Smooth muscle cell (in vitro differentiated cells): ENCODE measurements around the gene ENOX2. TPM values are rescaled to one million over a fixed set of nuclear protein-coding genes. Genes with fewer than 3 reads are reported as not detected.

ENCODE experiments used
- DNase-seq: peaks from one replicate; lab custom pipeline; 2025; ENCODE audit not compliant: unreplicated experiment; lab: John Stamatoyannopoulos, UW
- H2AFZ ChIP-seq: fragments of 200-600 bp; sonication (generic); 2 replicates; pipeline ENCODE4 v1.6.0; 2016; ENCODE audit warnings: antibody characterized with exemption, low read depth, mild to moderate bottlenecking
- H3F3A ChIP-seq: fragments of 200-600 bp; sonication (generic); 2 replicates; pipeline ENCODE4 v1.6.0; 2017; ENCODE audit warnings: antibody characterized with exemption, low read depth
- H3K27ac ChIP-seq: fragments of 200-600 bp; sonication (generic); 2 replicates; pipeline ENCODE4 v1.5.1; 2016; ENCODE audit warnings: low read depth, mild to moderate bottlenecking
- H3K27me3 ChIP-seq: fragments of 200-600 bp; sonication (generic); 2 replicates; pipeline ENCODE4 v1.6.1; 2016; ENCODE audit warnings: low read depth, mild to moderate bottlenecking
- H3K36me3 ChIP-seq: fragments of 200-600 bp; sonication (generic); 2 replicates; pipeline ENCODE4 v1.5.1; 2016; ENCODE audit warnings: low read depth
- H3K4me1 ChIP-seq: fragments of 200-600 bp; sonication (generic); 2 replicates; pipeline ENCODE4 v1.5.1; 2016; ENCODE audit warnings: low read depth
- H3K4me2 ChIP-seq: fragments of 200-600 bp; sonication (generic); 2 replicates; pipeline ENCODE4 v1.6.0; 2016; ENCODE audit warnings: mild to moderate bottlenecking
- H3K4me3 ChIP-seq: fragments of 200-600 bp; sonication (generic); 2 replicates; pipeline ENCODE4 v1.5.1; 2016; ENCODE audit warnings: mild to moderate bottlenecking
- H3K79me2 ChIP-seq: fragments of 200-600 bp; sonication (generic); 2 replicates; pipeline ENCODE4 v1.6.0; 2016; ENCODE audit warnings: low read depth, mild to moderate bottlenecking
- H3K9ac ChIP-seq: fragments of 200-600 bp; sonication (generic); 2 replicates; pipeline ENCODE4 v1.6.0; 2016; ENCODE audit warnings: low read depth
- H3K9me3 ChIP-seq: fragments of 200-600 bp; sonication (generic); replicated peaks from 2 replicates; pipeline ENCODE4 v1.5.1; 2016; ENCODE audit warnings: low read depth
- H4K20me1 ChIP-seq: fragments of 200-600 bp; sonication (generic); 2 replicates; pipeline ENCODE4 v1.6.0; 2016; ENCODE audit warnings: low read depth
- WGBS: methylation state at CpG from one replicate; pipeline ENCODE4 v1.1.7; 2016; ENCODE audit warnings: low lambda C conversion rate; 5-methylcytosine and 5-hydroxymethylcytosine counted together
- polyA plus RNA-seq: library from polyadenylated mRNA; unstranded; fragments of >200 nt; fragmentation: Nextera tagmentation; extraction: Ambion mirVana; gene quantifications from 2 replicates; pipeline ENCODE4 v1.2.1, GENCODE V29; 2016
- total RNA-seq: library from RNA; depleted of rRNA; stranded (reverse); fragments of >200 nt; gene quantifications from 2 replicates; pipeline ENCODE4 v1.2.3, GENCODE V29; 2014
- TF ChIP-seq, protein P1 (sequence below): fragments of 200-600 bp; sonication (generic); IDR thresholded peaks from 2 replicates; pipeline ENCODE4 v1.5.1; 2017; ENCODE audit warnings: borderline replicate concordance, mild to moderate bottlenecking, antibody characterized with exemption; ENCODE audit not compliant: insufficient read depth, poor library complexity, severe bottlenecking

Gene ENOX2
- total and polyA plus RNA-seq, 2 experiments from 2014 or later, result 7.0 to 11.2 TPM

DNA sequence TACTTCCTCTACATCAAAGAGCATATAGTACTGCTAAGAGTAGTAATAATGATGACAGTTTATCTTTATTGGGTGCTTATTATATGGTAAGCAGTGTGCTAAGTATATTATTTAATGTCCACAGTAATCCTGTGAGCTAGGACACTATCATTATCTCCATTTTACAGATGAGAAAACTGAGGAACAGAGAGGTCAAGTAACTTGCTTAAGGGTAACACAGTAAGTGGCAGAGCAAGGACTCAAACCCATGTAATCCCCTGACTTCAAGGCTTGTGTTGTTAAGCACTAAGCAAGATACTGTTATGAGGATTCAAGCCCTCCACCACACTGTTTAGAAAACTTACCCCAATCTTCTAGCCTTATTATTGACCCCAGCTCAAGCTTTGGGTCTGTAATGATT is 202.4 kb downstream of the ENOX2 start:
- H3K4me3 ChIP-seq, result no peak overlapping the region
- TF ChIP-seq, protein P1, sequence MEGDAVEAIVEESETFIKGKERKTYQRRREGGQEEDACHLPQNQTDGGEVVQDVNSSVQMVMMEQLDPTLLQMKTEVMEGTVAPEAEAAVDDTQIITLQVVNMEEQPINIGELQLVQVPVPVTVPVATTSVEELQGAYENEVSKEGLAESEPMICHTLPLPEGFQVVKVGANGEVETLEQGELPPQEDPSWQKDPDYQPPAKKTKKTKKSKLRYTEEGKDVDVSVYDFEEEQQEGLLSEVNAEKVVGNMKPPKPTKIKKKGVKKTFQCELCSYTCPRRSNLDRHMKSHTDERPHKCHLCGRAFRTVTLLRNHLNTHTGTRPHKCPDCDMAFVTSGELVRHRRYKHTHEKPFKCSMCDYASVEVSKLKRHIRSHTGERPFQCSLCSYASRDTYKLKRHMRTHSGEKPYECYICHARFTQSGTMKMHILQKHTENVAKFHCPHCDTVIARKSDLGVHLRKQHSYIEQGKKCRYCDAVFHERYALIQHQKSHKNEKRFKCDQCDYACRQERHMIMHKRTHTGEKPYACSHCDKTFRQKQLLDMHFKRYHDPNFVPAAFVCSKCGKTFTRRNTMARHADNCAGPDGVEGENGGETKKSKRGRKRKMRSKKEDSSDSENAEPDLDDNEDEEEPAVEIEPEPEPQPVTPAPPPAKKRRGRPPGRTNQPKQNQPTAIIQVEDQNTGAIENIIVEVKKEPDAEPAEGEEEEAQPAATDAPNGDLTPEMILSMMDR, result no peak
- H3K27ac ChIP-seq, result no peak overlapping the region

DNA sequence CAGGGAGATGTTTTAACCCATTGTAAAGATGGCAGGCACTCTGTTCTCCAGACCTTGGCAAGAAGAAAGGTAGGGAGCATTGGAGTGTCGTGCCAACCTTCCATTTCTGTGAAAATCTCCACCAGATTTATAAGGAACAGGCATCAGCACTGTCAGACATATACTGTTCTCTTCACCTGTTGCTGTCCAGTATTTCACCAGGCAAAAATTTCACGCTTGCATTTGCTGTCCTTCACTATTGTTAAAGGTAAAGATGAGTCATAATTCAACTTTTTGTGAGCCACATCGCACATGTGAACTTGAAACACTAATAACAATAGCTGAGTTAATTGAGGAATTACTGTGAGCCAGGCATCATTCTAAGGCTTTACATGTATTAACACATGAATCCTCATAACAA is 203.4 kb downstream of the ENOX2 start:
- no peak overlapping the region for H2AFZ ChIP-seq
- no peak overlapping the region for H3K4me2 ChIP-seq
- no peak overlapping the region for H3K9ac ChIP-seq
- TF ChIP-seq, protein P1, result no peak
- no peak overlapping the region for H3K27ac ChIP-seq
- no peaks in the 10 kb centered on the region for H3K36me3 ChIP-seq
- WGBS, result 59% methylated on average over 3 of the region's 3 CpGs
- H3F3A ChIP-seq, result no peaks in the 10 kb centered on the region
- no peaks in the 10 kb centered on the region for H4K20me1 ChIP-seq
- no peak for DNase-seq
- no peaks in the 10 kb centered on the region for H3K4me1 ChIP-seq
- no peaks in the 10 kb centered on the region for H3K27me3 ChIP-seq
- H3K9me3 ChIP-seq, result no peaks in the 10 kb centered on the region
- no peaks in the 10 kb centered on the region for H3K79me2 ChIP-seq
- H3K4me3 ChIP-seq, result no peak overlapping the region

More for the DNA sequence above, 202.4 kb downstream of the ENOX2 start:
- no peak overlapping the region for H3K4me2 ChIP-seq
- H3K27me3 ChIP-seq, result no peaks in the 10 kb centered on the region
- no peak for DNase-seq
- H3K79me2 ChIP-seq, result no peaks in the 10 kb centered on the region
- H4K20me1 ChIP-seq, result no peaks in the 10 kb centered on the region
- H3K9ac ChIP-seq, result no peak overlapping the region
- H3K9me3 ChIP-seq, result no peaks in the 10 kb centered on the region
- H2AFZ ChIP-seq, result no peak overlapping the region
- no peaks in the 10 kb centered on the region for H3F3A ChIP-seq
- H3K36me3 ChIP-seq, result no peaks in the 10 kb centered on the region
- H3K4me1 ChIP-seq, result no peaks in the 10 kb centered on the region

DNA sequence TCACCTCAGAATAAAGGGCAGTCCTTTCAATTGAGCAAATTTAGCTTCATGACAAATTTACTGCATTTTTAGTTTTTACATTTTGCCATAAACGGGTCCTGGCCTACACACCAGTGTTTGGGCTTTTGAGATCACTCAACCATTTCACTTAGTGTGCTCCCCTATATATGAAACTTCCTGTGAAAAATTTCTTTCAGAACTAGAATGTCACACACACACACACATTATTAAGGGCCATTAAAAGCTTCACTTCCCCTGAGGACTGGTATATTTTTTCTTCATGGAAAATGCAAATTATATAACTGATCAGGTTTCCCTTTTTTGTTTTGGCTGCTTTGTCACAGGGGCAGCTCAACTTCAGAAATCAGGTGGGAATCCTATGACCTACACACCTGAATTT is 206.5 kb downstream of the ENOX2 start:
- Histone ChIP-seq H3K36me3 (no peaks in the 10 kb centered on the region), H3F3A (no peaks in the 10 kb centered on the region), H3K4me2 (no peak overlapping the region), H3K79me2 (no peaks in the 10 kb centered on the region), H3K9me3 (no peaks in the 10 kb centered on the region), H3K9ac (no peak overlapping the region), H3K4me3 (no peak overlapping the region), H3K27ac (no peak overlapping the region), H4K20me1 (no peaks in the 10 kb centered on the region), H3K27me3 (no peaks in the 10 kb centered on the region), H3K4me1 (no peaks in the 10 kb centered on the region), H2AFZ (no peak overlapping the region)
- DNase-seq, result no peak
- TF ChIP-seq, protein P1, result no peak
- 72% methylated on average over 1 of the region's 1 CpG for WGBS

DNA sequence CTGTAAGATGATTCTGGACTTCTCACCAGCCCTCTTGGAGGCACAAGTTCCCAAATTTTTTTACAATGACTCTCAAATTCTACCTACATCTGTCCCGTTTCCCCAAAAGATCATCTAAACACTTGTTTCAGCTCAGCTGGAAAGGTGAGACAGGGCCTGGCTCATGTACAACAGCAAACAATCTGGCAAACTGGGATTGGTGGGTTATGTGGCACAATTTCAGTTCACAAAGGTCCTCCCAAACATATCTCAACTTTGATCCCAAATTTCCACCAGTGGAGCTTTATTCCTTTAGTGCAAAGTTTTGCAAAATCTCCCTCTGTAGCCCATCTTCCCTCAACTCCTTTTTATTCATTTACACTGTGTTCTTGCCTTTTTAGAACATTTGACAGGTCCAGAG is 207.1 kb downstream of the ENOX2 start:
- no peak overlapping the region for H2AFZ ChIP-seq
- DNase-seq, result no peak

More for the DNA sequence above, 207.1 kb downstream of the ENOX2 start:
- Histone ChIP-seq H3K27ac (no peak overlapping the region), H3K4me2 (no peak overlapping the region), H3K27me3 (no peaks in the 10 kb centered on the region), H3F3A (no peaks in the 10 kb centered on the region), H3K9me3 (no peaks in the 10 kb centered on the region), H3K4me3 (no peak overlapping the region), H3K9ac (no peak overlapping the region), H3K79me2 (no peaks in the 10 kb centered on the region), H3K36me3 (no peaks in the 10 kb centered on the region), H3K4me1 (no peaks in the 10 kb centered on the region), H4K20me1 (no peaks in the 10 kb centered on the region)
- TF ChIP-seq, protein P1, result no peak
- 68% methylated on average over 1 of the region's 1 CpG for WGBS
